ENCODE measurements around the gene RIPOR1.
A peak's percentile ranks its signal among the peaks of the same experiment; 100 is the strongest.

The RIPOR1 gene

GRCh38 chr16:67542464-67542863, 13.8 kb downstream of the RIPOR1 start:
- DNase-seq (ENCODE audit: extremely low read depth, low read depth) = no peak
- TF ChIP-seq CTCF (IDR thresholded peaks at IDR 0.05; ENCODE audit: low read depth, low read length) = no peak

GRCh38 chr16:67543036-67543435, 14.4 kb downstream of the RIPOR1 start:
- TF ChIP-seq CTCF (IDR thresholded peaks at IDR 0.05; ENCODE audit: low read depth, low read length) = no peak
- DNase-seq (ENCODE audit: extremely low read depth, low read depth) = no peak

GRCh38 chr16:67543582-67543981, 15.0 kb downstream of the RIPOR1 start:
- DNase-seq (ENCODE audit: extremely low read depth, low read depth) = no peak

GRCh38 chr16:67544329-67544841, 15.8 kb downstream of the RIPOR1 start:
- peak; percentile 9; the same call in 1 of the 2 replicates for TF ChIP-seq CTCF (IDR thresholded peaks at IDR 0.05; ENCODE audit: low read depth, low read length)
- no peak for DNase-seq (ENCODE audit: extremely low read depth, low read depth)

More at GRCh38 chr16:67543582-67543981, 15.0 kb downstream of the RIPOR1 start:
- TF ChIP-seq CTCF (IDR thresholded peaks at IDR 0.05; ENCODE audit: low read depth, low read length) = no peak

- TF ChIP-seq CTCF (IDR thresholded peaks at IDR 0.05; ENCODE audit: low read depth, low read length) = no peak
- no peak for DNase-seq (ENCODE audit: extremely low read depth, low read depth)
Observed at GRCh38 chr16:67544844-67545664, 16.4 kb downstream of the RIPOR1 start.

GRCh38 chr16:67545665-67546024, 17.0 kb downstream of the RIPOR1 start:
- TF ChIP-seq CTCF (IDR thresholded peaks at IDR 0.05; ENCODE audit: low read depth, low read length) = no peak

GRCh38 chr16:67546091-67546501, 17.5 kb downstream of the RIPOR1 start:
- no peak for TF ChIP-seq CTCF (IDR thresholded peaks at IDR 0.05; ENCODE audit: low read depth, low read length)
- no peak for DNase-seq (ENCODE audit: extremely low read depth, low read depth)

More at GRCh38 chr16:67545665-67546024, 17.0 kb downstream of the RIPOR1 start:
- no peak for DNase-seq (ENCODE audit: extremely low read depth, low read depth)

Measured in AG09319 (cell line).